Measurements from ENCODE around the gene OPN1MW3. TPM values are rescaled to one million over a fixed set of nuclear protein-coding genes. Genes with fewer than 3 reads are reported as not detected.

Gene OPN1MW3
- total RNA-seq, 2 experiments from 2014 or later, result not detected

GRCh38 chrX:154294791-154295574 lies 37.6 kb downstream of the OPN1MW3 start, which contains the start of gene TEX28:
TSS of gene TEX28 (minus strand) at chrX:154295124. CDS start at chrX:154292117, 3,007 bp downstream.
- no peak for DNase-seq (ENCODE audit: low spot score)
- BruUV-seq (replicated peaks), result no TSS peak
- no peak within 1 kb of the TSS for H3K27ac ChIP-seq (ENCODE audit: low read depth, low read length, poor library complexity, severe bottlenecking)
- ChIA-PET POLR2A (no interaction called here), CTCF (ENCODE audit: unreplicated experiment) (no interaction called here)
- no peak within 1 kb of the TSS for H3K4me2 ChIP-seq (ENCODE audit: low read length)
- H2AFZ ChIP-seq (ENCODE audit: low read length), result no peak within 1 kb of the TSS
- no peak for TF ChIP-seq EZH2phosphoT487 (IDR thresholded peaks at IDR 0.05; ENCODE audit: borderline replicate concordance, low read depth, low read length)
- TF ChIP-seq CTCF (conservative IDR thresholded peaks at IDR 0.05; ENCODE audit: low read length), result no peak
- H3K4me1 ChIP-seq (ENCODE audit: insufficient read depth, low read length, poor library complexity, severe bottlenecking), result peaks cover 10% of the 10 kb centered on the region
- no peaks in the 10 kb centered on the region for H3K9me3 ChIP-seq (ENCODE audit: low read length)
- intact Hi-C loops (cut with micrococcal nuclease; ENCODE audit: unreplicated experiment), result no loop called here
- H3K9me2 ChIP-seq (ENCODE audit: insufficient read depth, low read length), result no peaks in the 10 kb centered on the region
- no peaks in the 10 kb centered on the region for H3K79me2 ChIP-seq (ENCODE audit: insufficient read depth, low read depth, low read length)
- H3K4me3 ChIP-seq (ENCODE audit: low read depth, low read length, poor library complexity, severe bottlenecking), result no peak within 1 kb of the TSS
- H4K20me1 ChIP-seq (ENCODE audit: insufficient read depth, low read length), result no peaks in the 10 kb centered on the region
- H3K36me3 ChIP-seq (ENCODE audit: insufficient read depth, low read length), result no peaks in the 10 kb centered on the region

- no peak within 1 kb of the TSS for H2AFZ ChIP-seq (ENCODE audit: low read length)
- no peaks in the 10 kb centered on the region for H3K79me2 ChIP-seq (ENCODE audit: insufficient read depth, low read depth, low read length)
- peaks cover 10% of the 10 kb centered on the region for H3K4me1 ChIP-seq (ENCODE audit: insufficient read depth, low read length, poor library complexity, severe bottlenecking)
- TF ChIP-seq CTCF (conservative IDR thresholded peaks at IDR 0.05; ENCODE audit: low read length) (no peak), EZH2phosphoT487 (IDR thresholded peaks at IDR 0.05; ENCODE audit: borderline replicate concordance, low read depth, low read length) (no peak)
- no TSS peak for BruUV-seq (replicated peaks)
- DNase-seq (ENCODE audit: low spot score), result no peak
- H3K36me3 ChIP-seq (ENCODE audit: insufficient read depth, low read length), result no peaks in the 10 kb centered on the region
- H3K9me3 ChIP-seq (ENCODE audit: low read length), result no peaks in the 10 kb centered on the region
- intact Hi-C loops (cut with micrococcal nuclease; ENCODE audit: unreplicated experiment), result no loop called here
- no peak within 1 kb of the TSS for H3K4me2 ChIP-seq (ENCODE audit: low read length)
- ChIA-PET POLR2A (no interaction called here), CTCF (ENCODE audit: unreplicated experiment) (no interaction called here)
- no peak within 1 kb of the TSS for H3K4me3 ChIP-seq (ENCODE audit: low read depth, low read length, poor library complexity, severe bottlenecking)
- H3K27ac ChIP-seq (ENCODE audit: low read depth, low read length, poor library complexity, severe bottlenecking), result no peak within 1 kb of the TSS
- H3K9me2 ChIP-seq (ENCODE audit: insufficient read depth, low read length), result no peaks in the 10 kb centered on the region
- no peaks in the 10 kb centered on the region for H4K20me1 ChIP-seq (ENCODE audit: insufficient read depth, low read length)
These were observed 38.4 kb downstream of the OPN1MW3 start, which contains the start of gene TKTL1 for GRCh38 chrX:154295664-154296310. TSS of gene TKTL1 (plus strand) at chrX:154295795. CDS start at chrX:154295860, 65 bp downstream.

- POLR2A ChIA-PET, result interaction anchor here (0.7 kb wide), 1 partner anchor 181 kb away, joined by 4 read pairs; no protein-coding TSS in a partner anchor
- no peak for DNase-seq (ENCODE audit: low spot score)
- CTCF ChIA-PET (ENCODE audit: unreplicated experiment), result no interaction called here
- no peaks in the 10 kb centered on the region for H3K9me2 ChIP-seq (ENCODE audit: insufficient read depth, low read length)
- H2AFZ ChIP-seq (ENCODE audit: low read length), result no peak overlapping the region
- no peak overlapping the region for H3K4me3 ChIP-seq (ENCODE audit: low read depth, low read length, poor library complexity, severe bottlenecking)
- TF ChIP-seq EZH2phosphoT487 (IDR thresholded peaks at IDR 0.05; ENCODE audit: borderline replicate concordance, low read depth, low read length) (no peak), CTCF (conservative IDR thresholded peaks at IDR 0.05; ENCODE audit: low read length) (no peak)
- H3K9me3 ChIP-seq (ENCODE audit: low read length), result no peaks in the 10 kb centered on the region
- no peaks in the 10 kb centered on the region for H3K79me2 ChIP-seq (ENCODE audit: insufficient read depth, low read depth, low read length)
- H4K20me1 ChIP-seq (ENCODE audit: insufficient read depth, low read length), result no peaks in the 10 kb centered on the region
- no TSS peak for BruUV-seq (replicated peaks)
- intact Hi-C loops (cut with micrococcal nuclease; ENCODE audit: unreplicated experiment), result no loop called here
- H3K36me3 ChIP-seq (ENCODE audit: insufficient read depth, low read length), result no peaks in the 10 kb centered on the region
- H3K27ac ChIP-seq (ENCODE audit: low read depth, low read length, poor library complexity, severe bottlenecking), result no peak overlapping the region
- H3K4me2 ChIP-seq (ENCODE audit: low read length), result no peak overlapping the region
- H3K4me1 ChIP-seq (ENCODE audit: insufficient read depth, low read length, poor library complexity, severe bottlenecking), result peaks cover 10% of the 10 kb centered on the region
These were observed 39.3 kb downstream of the OPN1MW3 start for GRCh38 chrX:154296731-154297130.
